ENCODE measurements around the gene ZNF385D.

- TF ChIP-seq, protein P1, sequence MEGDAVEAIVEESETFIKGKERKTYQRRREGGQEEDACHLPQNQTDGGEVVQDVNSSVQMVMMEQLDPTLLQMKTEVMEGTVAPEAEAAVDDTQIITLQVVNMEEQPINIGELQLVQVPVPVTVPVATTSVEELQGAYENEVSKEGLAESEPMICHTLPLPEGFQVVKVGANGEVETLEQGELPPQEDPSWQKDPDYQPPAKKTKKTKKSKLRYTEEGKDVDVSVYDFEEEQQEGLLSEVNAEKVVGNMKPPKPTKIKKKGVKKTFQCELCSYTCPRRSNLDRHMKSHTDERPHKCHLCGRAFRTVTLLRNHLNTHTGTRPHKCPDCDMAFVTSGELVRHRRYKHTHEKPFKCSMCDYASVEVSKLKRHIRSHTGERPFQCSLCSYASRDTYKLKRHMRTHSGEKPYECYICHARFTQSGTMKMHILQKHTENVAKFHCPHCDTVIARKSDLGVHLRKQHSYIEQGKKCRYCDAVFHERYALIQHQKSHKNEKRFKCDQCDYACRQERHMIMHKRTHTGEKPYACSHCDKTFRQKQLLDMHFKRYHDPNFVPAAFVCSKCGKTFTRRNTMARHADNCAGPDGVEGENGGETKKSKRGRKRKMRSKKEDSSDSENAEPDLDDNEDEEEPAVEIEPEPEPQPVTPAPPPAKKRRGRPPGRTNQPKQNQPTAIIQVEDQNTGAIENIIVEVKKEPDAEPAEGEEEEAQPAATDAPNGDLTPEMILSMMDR (IDR thresholded peaks at IDR 0.05) = no peak
- no peak for TF ChIP-seq CBFB (CRISPR knock-in tag; IDR thresholded peaks at IDR 0.05; ENCODE audit: low read depth)
- no peak for TF ChIP-seq USF2 (CRISPR knock-in tag; IDR thresholded peaks at IDR 0.05)
- TF ChIP-seq ATF3 (CRISPR knock-in tag; conservative IDR thresholded peaks at IDR 0.05) = no peak
- no peak for TF ChIP-seq FOXJ3 (CRISPR knock-in tag; IDR thresholded peaks at IDR 0.05; ENCODE audit: borderline replicate concordance)
- TF ChIP-seq, protein P2, sequence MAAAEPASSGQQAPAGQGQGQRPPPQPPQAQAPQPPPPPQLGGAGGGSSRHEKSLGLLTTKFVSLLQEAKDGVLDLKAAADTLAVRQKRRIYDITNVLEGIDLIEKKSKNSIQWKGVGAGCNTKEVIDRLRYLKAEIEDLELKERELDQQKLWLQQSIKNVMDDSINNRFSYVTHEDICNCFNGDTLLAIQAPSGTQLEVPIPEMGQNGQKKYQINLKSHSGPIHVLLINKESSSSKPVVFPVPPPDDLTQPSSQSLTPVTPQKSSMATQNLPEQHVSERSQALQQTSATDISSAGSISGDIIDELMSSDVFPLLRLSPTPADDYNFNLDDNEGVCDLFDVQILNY (CRISPR knock-in tag; IDR thresholded peaks at IDR 0.05) = no peak
- TF ChIP-seq SP1 (CRISPR knock-in tag; conservative IDR thresholded peaks at IDR 0.05) = no peak
- no peak for TF ChIP-seq KAT7 (CRISPR knock-in tag; IDR thresholded peaks at IDR 0.05; ENCODE audit: borderline replicate concordance)
- no peak for TF ChIP-seq ZNF121 (CRISPR knock-in tag; IDR thresholded peaks at IDR 0.05)
- TF ChIP-seq MAX (CRISPR knock-in tag; IDR thresholded peaks at IDR 0.05) = no peak
These were observed 242.8 kb downstream of the ZNF385D start for GRCh38 chr3:21508246-21508645.
